HL-60 (cell line): ENCODE measurements around the gene ITCH.
"Not testable (repeated sequence)": the region's sequence is repeated elsewhere in the genome, so short reads cannot be mapped to it uniquely, and the experiment has no call there.

Source experiments
- GABPA ChIP-seq: IDR thresholded peaks from 2 replicates; pipeline ENCODE4 v1.6.1; 2012; ENCODE audit warnings: low read depth
- TF ChIP-seq, protein P1 (sequence below): IDR thresholded peaks from one replicate; pipeline ENCODE4 v1.5.1; 2011; ENCODE audit warnings: low read length, control low read depth, inconsistent platforms; ENCODE audit not compliant: insufficient read depth

DNA sequence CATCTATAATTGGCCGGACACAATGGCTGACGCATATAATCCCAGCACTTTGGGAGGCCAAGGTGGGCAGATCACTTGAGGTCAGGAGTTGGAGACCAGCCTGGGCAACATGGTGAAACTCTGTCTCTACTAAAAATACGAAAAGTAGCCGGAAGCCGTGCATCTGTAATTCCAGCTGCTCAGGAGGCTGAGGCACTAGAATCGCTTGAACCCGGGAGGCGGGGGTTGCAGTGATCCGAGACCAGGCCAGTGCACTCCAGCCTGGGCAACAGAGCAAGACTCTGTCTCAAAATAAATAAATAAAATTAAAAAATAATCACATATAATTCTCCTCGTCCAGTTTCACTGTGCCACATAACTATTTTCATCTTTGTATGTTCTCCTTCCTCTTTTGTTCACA, 156.8 kb downstream of the ITCH start:
- TF ChIP-seq, protein P1, sequence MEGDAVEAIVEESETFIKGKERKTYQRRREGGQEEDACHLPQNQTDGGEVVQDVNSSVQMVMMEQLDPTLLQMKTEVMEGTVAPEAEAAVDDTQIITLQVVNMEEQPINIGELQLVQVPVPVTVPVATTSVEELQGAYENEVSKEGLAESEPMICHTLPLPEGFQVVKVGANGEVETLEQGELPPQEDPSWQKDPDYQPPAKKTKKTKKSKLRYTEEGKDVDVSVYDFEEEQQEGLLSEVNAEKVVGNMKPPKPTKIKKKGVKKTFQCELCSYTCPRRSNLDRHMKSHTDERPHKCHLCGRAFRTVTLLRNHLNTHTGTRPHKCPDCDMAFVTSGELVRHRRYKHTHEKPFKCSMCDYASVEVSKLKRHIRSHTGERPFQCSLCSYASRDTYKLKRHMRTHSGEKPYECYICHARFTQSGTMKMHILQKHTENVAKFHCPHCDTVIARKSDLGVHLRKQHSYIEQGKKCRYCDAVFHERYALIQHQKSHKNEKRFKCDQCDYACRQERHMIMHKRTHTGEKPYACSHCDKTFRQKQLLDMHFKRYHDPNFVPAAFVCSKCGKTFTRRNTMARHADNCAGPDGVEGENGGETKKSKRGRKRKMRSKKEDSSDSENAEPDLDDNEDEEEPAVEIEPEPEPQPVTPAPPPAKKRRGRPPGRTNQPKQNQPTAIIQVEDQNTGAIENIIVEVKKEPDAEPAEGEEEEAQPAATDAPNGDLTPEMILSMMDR, result not testable (repeated sequence)
- TF ChIP-seq GABPA, result not testable (repeated sequence)
